Thymus (tissue), 11 donors: ENCODE measurements around the gene LTV1. TPM values are rescaled to one million over a fixed set of nuclear protein-coding genes. Genes with fewer than 3 reads are reported as not detected.

Experiments used
- DNase-seq, 9 donors: peaks; one replicate each; pipeline ENCODE4 v3.0.0-alpha.2; 2013; ENCODE audit warnings: low spot score in 9 of 9, low read depth in 6 of 9, missing footprints in 1 of 9
- H3K27ac ChIP-seq, 2 donors: one replicate each; pipeline ENCODE4 v1.5.1; 2013; ENCODE audit warnings: control low read depth in 1 of 2, low read depth in 1 of 2, low read length in 1 of 2, mild to moderate bottlenecking in 1 of 2, moderate library complexity in 1 of 2
- H3K27me3 ChIP-seq, 2 donors: one replicate each; pipeline ENCODE4 v1.5.1; 2013; ENCODE audit warnings: low read length in 1 of 2; ENCODE audit not compliant: control insufficient read depth in 2 of 2, insufficient read depth in 1 of 2
- H3K36me3 ChIP-seq, 2 donors: one replicate each; pipeline ENCODE4 v1.5.1; 2013; ENCODE audit warnings: low read length in 1 of 2, mild to moderate bottlenecking in 1 of 2, moderate library complexity in 1 of 2; ENCODE audit not compliant: control insufficient read depth in 2 of 2, insufficient read depth in 2 of 2
- H3K4me1 ChIP-seq, 2 donors: one replicate each; pipeline ENCODE4 v1.5.1; 2013; ENCODE audit warnings: low read length in 2 of 2; ENCODE audit not compliant: control insufficient read depth in 2 of 2, insufficient read depth in 2 of 2
- H3K4me3 ChIP-seq, 2 donors: one replicate each; pipeline ENCODE4 v1.5.1; 2013; ENCODE audit warnings: low read length in 2 of 2, control low read depth in 1 of 2, mild to moderate bottlenecking in 1 of 2
- H3K9me3 ChIP-seq, 2 donors: one replicate each; pipeline ENCODE4 v1.5.1; 2013; ENCODE audit warnings: low read length in 1 of 2, mild to moderate bottlenecking in 1 of 2; ENCODE audit not compliant: control insufficient read depth in 2 of 2, insufficient read depth in 1 of 2
- WGBS: extraction: QIAGEN DNeasy Blood & Tissue Kit; methylation state at CpG from one replicate; pipeline ENCODE4 v1.1.7; 2013; 5-methylcytosine and 5-hydroxymethylcytosine counted together
- polyA plus RNA-seq: library from polyadenylated mRNA; stranded (reverse); fragments of 200-250 nt; gene quantifications from one replicate; pipeline ENCODE4 v1.2.3, GENCODE V29; 2013
- total RNA-seq: library from RNA; stranded (reverse); fragments of 120-200 nt; gene quantifications from one replicate; pipeline ENCODE4 v1.2.4, GENCODE V29; 2013
- donor health status: healthy.

The LTV1 gene
- total and polyA plus RNA-seq, 2 donors, result 22.4 to 31.5 TPM

- Histone ChIP-seq H3K27ac (no peak overlapping the region), H3K36me3 (no peaks in the 10 kb centered on the region), H3K27me3 (no peaks in the 10 kb centered on the region), H3K4me1 (no peaks in the 10 kb centered on the region), H3K4me3 (no peak overlapping the region), H3K9me3 (no peaks in the 10 kb centered on the region)
- no peak for DNase-seq
- 98% methylated on average over 6 of the region's 6 CpGs for WGBS
Observed at GRCh38 chr6:143807103-143807772, 35.9 kb upstream of the LTV1 start.

- Histone ChIP-seq H3K4me1 (no peaks in the 10 kb centered on the region), H3K9me3 (no peaks in the 10 kb centered on the region), H3K4me3 (no peak overlapping the region), H3K27me3 (no peaks in the 10 kb centered on the region), H3K27ac (no peak overlapping the region), H3K36me3 (no peaks in the 10 kb centered on the region)
- 98% methylated on average over 2 of the region's 2 CpGs for WGBS
- DNase-seq, result no peak
Observed at GRCh38 chr6:143810745-143811144, 32.4 kb upstream of the LTV1 start.

GRCh38 chr6:143811501-143812157 is 31.5 kb upstream of the LTV1 start:
- DNase-seq, result no peak
- Histone ChIP-seq H3K27me3 (no peaks in the 10 kb centered on the region), H3K27ac (no peak overlapping the region), H3K4me3 (no peak overlapping the region), H3K36me3 (no peaks in the 10 kb centered on the region), H3K4me1 (no peaks in the 10 kb centered on the region), H3K9me3 (no peaks in the 10 kb centered on the region)
- 95% methylated on average over 2 of the region's 2 CpGs for WGBS

GRCh38 chr6:143817621-143818020 is 25.5 kb upstream of the LTV1 start:
- no peak for DNase-seq
- no peaks in the 10 kb centered on the region for H3K9me3 ChIP-seq
- H3K27ac ChIP-seq, result no peak overlapping the region
- no peaks in the 10 kb centered on the region for H3K4me1 ChIP-seq
- H3K4me3 ChIP-seq, result no peak overlapping the region
- H3K27me3 ChIP-seq, result no peaks in the 10 kb centered on the region
- no peaks in the 10 kb centered on the region for H3K36me3 ChIP-seq

GRCh38 chr6:143821359-143821758 is 21.8 kb upstream of the LTV1 start:
- H3K27ac ChIP-seq, result no peak overlapping the region
- 89% methylated on average over 6 of the region's 6 CpGs for WGBS
- no peak for DNase-seq
- H3K27me3 ChIP-seq, result no peaks in the 10 kb centered on the region
- H3K9me3 ChIP-seq, result no peaks in the 10 kb centered on the region
- H3K4me1 ChIP-seq, result no peaks in the 10 kb centered on the region
- no peak overlapping the region for H3K4me3 ChIP-seq
- no peaks in the 10 kb centered on the region for H3K36me3 ChIP-seq

- Histone ChIP-seq H3K27ac (no peak overlapping the region), H3K9me3 (no peaks in the 10 kb centered on the region), H3K27me3 (no peaks in the 10 kb centered on the region), H3K36me3 (no peaks in the 10 kb centered on the region), H3K4me3 (no peak overlapping the region), H3K4me1 (no peaks in the 10 kb centered on the region)
- WGBS, result 93% methylated on average over 3 of the region's 3 CpGs
- DNase-seq, result no peak
Observed at GRCh38 chr6:143822584-143823024, 20.5 kb upstream of the LTV1 start.

- H3K27me3 ChIP-seq, result no peaks in the 10 kb centered on the region
- no peaks in the 10 kb centered on the region for H3K36me3 ChIP-seq
- 81% methylated on average over 6 of the region's 6 CpGs for WGBS
- no peak overlapping the region for H3K4me3 ChIP-seq
- H3K4me1 ChIP-seq, result no peaks in the 10 kb centered on the region
- no peaks in the 10 kb centered on the region for H3K9me3 ChIP-seq
- DNase-seq, result no peak
- no peak overlapping the region for H3K27ac ChIP-seq
Observed at GRCh38 chr6:143823548-143823947, 19.6 kb upstream of the LTV1 start.

- Histone ChIP-seq H3K27ac (no peak overlapping the region), H3K4me1 (no peaks in the 10 kb centered on the region), H3K9me3 (no peaks in the 10 kb centered on the region), H3K4me3 (no peak overlapping the region), H3K27me3 (no peaks in the 10 kb centered on the region), H3K36me3 (no peaks in the 10 kb centered on the region)
- DNase-seq, result no peak
Observed at GRCh38 chr6:143828572-143828971, 14.6 kb upstream of the LTV1 start.

GRCh38 chr6:143836150-143836549 is 7.0 kb upstream of the LTV1 start:
- Histone ChIP-seq H3K9me3 (no peaks in the 10 kb centered on the region), H3K36me3 (no peaks in the 10 kb centered on the region), H3K4me3 (no peak overlapping the region), H3K27ac (no peak overlapping the region), H3K27me3 (no peaks in the 10 kb centered on the region), H3K4me1 (no peaks in the 10 kb centered on the region)
- 97% methylated on average over 2 of the region's 2 CpGs for WGBS
- no peak for DNase-seq
